ENCODE measurements around the gene TMEM178A.
"Not testable (repeated sequence)": the region's sequence is repeated elsewhere in the genome, so short reads cannot be mapped to it uniquely, and the experiment has no call there.

The TMEM178A gene

GRCh38 chr2:39665811-39666490, at the start of gene TMEM178A:
Gene TMEM178A, plus strand, starts transcription at chr2:39665917. Its CDS starts 58 bp downstream, at chr2:39665975.
- Mint-ChIP-seq H3K27ac (no peak within 1 kb of the TSS), H3K4me3 (peak within 1 kb of the TSS; percentile 72), H3K4me1 (peaks cover 17% of the 10 kb centered on the region), H3K36me3 (no peaks in the 10 kb centered on the region), H3K27me3 (peaks cover 55% of the 10 kb centered on the region), H3K9me3 (no peaks in the 10 kb centered on the region)

- no peak overlapping the region for H3K27ac Mint-ChIP-seq
- no peaks in the 10 kb centered on the region for H3K9me3 Mint-ChIP-seq
- H3K36me3 Mint-ChIP-seq = no peaks in the 10 kb centered on the region
- peaks cover 10% of the 10 kb centered on the region for H3K27me3 Mint-ChIP-seq
- peaks cover 4% of the 10 kb centered on the region for H3K4me1 Mint-ChIP-seq
- H3K4me3 Mint-ChIP-seq = no peak overlapping the region
These were observed 47.5 kb upstream of the TMEM178A start for GRCh38 chr2:39618236-39618635.

- peaks cover 10% of the 10 kb centered on the region for H3K27me3 Mint-ChIP-seq
- no peaks in the 10 kb centered on the region for H3K9me3 Mint-ChIP-seq
- peaks cover 4% of the 10 kb centered on the region for H3K4me1 Mint-ChIP-seq
- no peaks in the 10 kb centered on the region for H3K36me3 Mint-ChIP-seq
- H3K4me3 Mint-ChIP-seq = no peak overlapping the region
- no peak overlapping the region for H3K27ac Mint-ChIP-seq
These were observed 47.0 kb upstream of the TMEM178A start for GRCh38 chr2:39618736-39619135.

GRCh38 chr2:39620067-39620466, 45.6 kb upstream of the TMEM178A start:
- Mint-ChIP-seq H3K9me3 (no peaks in the 10 kb centered on the region), H3K36me3 (no peaks in the 10 kb centered on the region), H3K4me3 (no peak overlapping the region), H3K27ac (no peak overlapping the region), H3K27me3 (peaks cover 11% of the 10 kb centered on the region), H3K4me1 (peaks cover 4% of the 10 kb centered on the region)

GRCh38 chr2:39621596-39621995, 44.1 kb upstream of the TMEM178A start:
- Mint-ChIP-seq H3K4me3 (no peak overlapping the region), H3K4me1 (peaks cover 4% of the 10 kb centered on the region), H3K36me3 (no peaks in the 10 kb centered on the region), H3K9me3 (no peaks in the 10 kb centered on the region), H3K27ac (no peak overlapping the region), H3K27me3 (peaks cover 13% of the 10 kb centered on the region)

- H3K4me1 Mint-ChIP-seq = peaks cover 4% of the 10 kb centered on the region
- H3K27me3 Mint-ChIP-seq = peaks cover 16% of the 10 kb centered on the region
- no peaks in the 10 kb centered on the region for H3K36me3 Mint-ChIP-seq
- no peak overlapping the region for H3K4me3 Mint-ChIP-seq
- H3K27ac Mint-ChIP-seq = no peak overlapping the region
- no peaks in the 10 kb centered on the region for H3K9me3 Mint-ChIP-seq
These were observed 42.9 kb upstream of the TMEM178A start for GRCh38 chr2:39622860-39623259.

GRCh38 chr2:39623917-39624316, 41.8 kb upstream of the TMEM178A start:
- H3K9me3 Mint-ChIP-seq = no peaks in the 10 kb centered on the region
- H3K4me1 Mint-ChIP-seq = peaks cover 4% of the 10 kb centered on the region
- no peaks in the 10 kb centered on the region for H3K36me3 Mint-ChIP-seq
- no peak overlapping the region for H3K27ac Mint-ChIP-seq
- H3K4me3 Mint-ChIP-seq = no peak overlapping the region
- H3K27me3 Mint-ChIP-seq = peaks cover 12% of the 10 kb centered on the region

- Mint-ChIP-seq H3K9me3 (no peaks in the 10 kb centered on the region), H3K36me3 (no peaks in the 10 kb centered on the region), H3K4me3 (no peak overlapping the region), H3K27ac (no peak overlapping the region), H3K27me3 (peaks cover 11% of the 10 kb centered on the region), H3K4me1 (peaks cover 2% of the 10 kb centered on the region)
These were observed 40.4 kb upstream of the TMEM178A start for GRCh38 chr2:39625193-39625926.

- peaks cover 11% of the 10 kb centered on the region for H3K27me3 Mint-ChIP-seq
- no peak overlapping the region for H3K4me3 Mint-ChIP-seq
- H3K27ac Mint-ChIP-seq = no peak overlapping the region
- H3K36me3 Mint-ChIP-seq = no peaks in the 10 kb centered on the region
- no peaks in the 10 kb centered on the region for H3K4me1 Mint-ChIP-seq
- H3K9me3 Mint-ChIP-seq = no peaks in the 10 kb centered on the region
These were observed 39.8 kb upstream of the TMEM178A start for GRCh38 chr2:39625927-39626270.

GRCh38 chr2:39628346-39628745, 37.4 kb upstream of the TMEM178A start:
- not testable (repeated sequence) for H3K27ac Mint-ChIP-seq, H3K9me3 Mint-ChIP-seq, H3K27me3 Mint-ChIP-seq, H3K4me1 Mint-ChIP-seq, H3K36me3 Mint-ChIP-seq, H3K4me3 Mint-ChIP-seq

GRCh38 chr2:39629646-39630045, 36.1 kb upstream of the TMEM178A start:
- H3K36me3 Mint-ChIP-seq = no peaks in the 10 kb centered on the region
- H3K27me3 Mint-ChIP-seq = peaks cover 5% of the 10 kb centered on the region
- no peak overlapping the region for H3K4me3 Mint-ChIP-seq
- no peaks in the 10 kb centered on the region for H3K9me3 Mint-ChIP-seq
- no peak overlapping the region for H3K27ac Mint-ChIP-seq
- no peaks in the 10 kb centered on the region for H3K4me1 Mint-ChIP-seq

- Mint-ChIP-seq H3K9me3 (no peaks in the 10 kb centered on the region), H3K36me3 (no peaks in the 10 kb centered on the region), H3K27me3 (peaks cover 3% of the 10 kb centered on the region), H3K4me1 (no peaks in the 10 kb centered on the region), H3K4me3 (no peak overlapping the region), H3K27ac (no peak overlapping the region)
These were observed 34.5 kb upstream of the TMEM178A start for GRCh38 chr2:39631256-39631655.

- Mint-ChIP-seq H3K27me3 (peaks cover 1% of the 10 kb centered on the region), H3K36me3 (no peaks in the 10 kb centered on the region), H3K4me3 (no peak overlapping the region), H3K4me1 (no peaks in the 10 kb centered on the region), H3K9me3 (no peaks in the 10 kb centered on the region), H3K27ac (no peak overlapping the region)
These were observed 34.0 kb upstream of the TMEM178A start for GRCh38 chr2:39631718-39632117.

GRCh38 chr2:39632876-39633275, 32.8 kb upstream of the TMEM178A start:
- Mint-ChIP-seq H3K9me3 (no peaks in the 10 kb centered on the region), H3K4me1 (no peaks in the 10 kb centered on the region), H3K27me3 (no peaks in the 10 kb centered on the region), H3K4me3 (no peak overlapping the region), H3K36me3 (no peaks in the 10 kb centered on the region), H3K27ac (no peak overlapping the region)

- H3K27me3 Mint-ChIP-seq = no peaks in the 10 kb centered on the region
- no peaks in the 10 kb centered on the region for H3K4me1 Mint-ChIP-seq
- no peaks in the 10 kb centered on the region for H3K9me3 Mint-ChIP-seq
- H3K4me3 Mint-ChIP-seq = no peak overlapping the region
- no peaks in the 10 kb centered on the region for H3K36me3 Mint-ChIP-seq
- H3K27ac Mint-ChIP-seq = no peak overlapping the region
These were observed 29.4 kb upstream of the TMEM178A start for GRCh38 chr2:39636306-39636705.

GRCh38 chr2:39638581-39638980, 27.1 kb upstream of the TMEM178A start:
- no peaks in the 10 kb centered on the region for H3K36me3 Mint-ChIP-seq
- H3K4me1 Mint-ChIP-seq = no peaks in the 10 kb centered on the region
- H3K27ac Mint-ChIP-seq = no peak overlapping the region
- no peaks in the 10 kb centered on the region for H3K27me3 Mint-ChIP-seq
- H3K9me3 Mint-ChIP-seq = no peaks in the 10 kb centered on the region
- H3K4me3 Mint-ChIP-seq = no peak overlapping the region
